ENCODE data around the gene ZNF700.

- TF ChIP-seq CTCF (conservative IDR thresholded peaks at IDR 0.05 in 1 of 2, IDR thresholded peaks at IDR 0.05 in 1 of 2; ENCODE audit: extremely low read depth in 1 of 2, insufficient read depth in 1 of 2, low read depth in 1 of 2, low read length in 2 of 2) (no peak), EZH2 (IDR thresholded peaks at IDR 0.05; ENCODE audit: borderline replicate concordance, low read length) (no peak)
Observed at GRCh38 chr19:11973019-11973810, 48.3 kb downstream of the ZNF700 start.
